GM23338 (cell line): Measurements from ENCODE around the gene SLC9A9. TPM values are rescaled to one million over a fixed set of nuclear protein-coding genes. Genes with fewer than 3 reads are reported as not detected.
A peak's percentile ranks its signal among the peaks of the same experiment; 100 is the strongest.

Experiments used
- ATAC-seq: fragments of 200-7000 bp; cut with Tn5 transposase; 3 replicates; pipeline ENCODE4 v1.9.1; 2020
- DNase-seq: peaks from one replicate; pipeline ENCODE4 v3.0.0-alpha.2; 2015; ENCODE audit warnings: low spot score
- H2AFZ ChIP-seq: fragments of 200-600 bp; sonication (generic); 2 replicates; pipeline ENCODE4 v1.8.0; 2016; ENCODE audit warnings: antibody characterized with exemption, mild to moderate bottlenecking, moderate library complexity
- H3F3A ChIP-seq: fragments of 200-600 bp; sonication (generic); replicated peaks from 2 replicates; pipeline ENCODE4 v1.8.0; 2017; ENCODE audit warnings: antibody characterized with exemption, mixed run types, low read depth
- H3K27ac ChIP-seq: fragments of 200-600 bp; sonication (generic); 2 replicates; pipeline ENCODE4 v1.6.1; 2016; ENCODE audit warnings: low read depth
- H3K27me3 ChIP-seq: fragments of 200-600 bp; sonication (generic); 2 replicates; pipeline ENCODE4 v1.8.0; 2016; ENCODE audit warnings: mild to moderate bottlenecking, mixed run types, moderate library complexity; ENCODE audit not compliant: insufficient read depth
- H3K36me3 ChIP-seq: fragments of 200-600 bp; sonication (generic); 2 replicates; pipeline ENCODE4 v1.8.0; 2016; ENCODE audit warnings: mild to moderate bottlenecking; ENCODE audit not compliant: insufficient read depth
- H3K4me1 ChIP-seq: fragments of 200-600 bp; sonication (generic); 2 replicates; pipeline ENCODE4 v1.8.0; 2016; ENCODE audit warnings: mild to moderate bottlenecking, moderate library complexity; ENCODE audit not compliant: insufficient read depth
- H3K4me2 ChIP-seq: fragments of 200-600 bp; sonication (generic); 2 replicates; pipeline ENCODE4 v1.7.1; 2017; ENCODE audit warnings: mixed run types
- H3K4me3 ChIP-seq: fragments of 200-600 bp; sonication (generic); 2 replicates; pipeline ENCODE4 v1.6.1; 2016; ENCODE audit warnings: mixed run types
- H3K79me2 ChIP-seq: fragments of 200-600 bp; sonication (generic); replicated peaks from 2 replicates; pipeline ENCODE4 v1.8.0; 2017; ENCODE audit warnings: mild to moderate bottlenecking; ENCODE audit not compliant: insufficient read depth
- H3K9me2 ChIP-seq: fragments of 200-600 bp; sonication (generic); 2 replicates; pipeline ENCODE4 v1.8.0; 2017; ENCODE audit not compliant: insufficient read depth
- H4K20me1 ChIP-seq: fragments of 200-600 bp; sonication (generic); replicated peaks from 2 replicates; pipeline ENCODE4 v1.8.0; 2017; ENCODE audit warnings: mild to moderate bottlenecking; ENCODE audit not compliant: insufficient read depth
- H3K27ac Mint-ChIP-seq: 2 replicates; pipeline ENCODE4 v1.8.0; 2020; ENCODE audit warnings: inconsistent platforms, mild to moderate bottlenecking, moderate library complexity, mixed read lengths
- H3K27me3 Mint-ChIP-seq: 3 replicates; pipeline ENCODE4 v1.8.0; 2022; ENCODE audit warnings: low read depth, mild to moderate bottlenecking, moderate library complexity, mixed read lengths, inconsistent platforms; ENCODE audit not compliant: insufficient read depth, poor library complexity
- H3K36me3 Mint-ChIP-seq: 3 replicates; pipeline ENCODE4 v1.8.0; 2021; ENCODE audit warnings: low read depth, mild to moderate bottlenecking, inconsistent platforms, moderate library complexity, mixed read lengths
- H3K4me1 Mint-ChIP-seq: 3 replicates; pipeline ENCODE4 v1.8.0; 2020; ENCODE audit warnings: mild to moderate bottlenecking, inconsistent platforms, mixed read lengths
- H3K4me3 Mint-ChIP-seq: 3 replicates; pipeline ENCODE4 v1.8.0; 2021; ENCODE audit warnings: moderate library complexity, mild to moderate bottlenecking, inconsistent platforms, mixed read lengths
- H3K9me3 Mint-ChIP-seq: 3 replicates; pipeline ENCODE4 v1.8.0; 2020; ENCODE audit warnings: moderate library complexity, mild to moderate bottlenecking, inconsistent platforms, mixed read lengths
- ETS1 ChIP-seq: IDR thresholded peaks from 2 replicates; pipeline ENCODE4 v1.6.1; 2016; ENCODE audit warnings: antibody characterized with exemption
- EZH2 ChIP-seq: fragments of 200-600 bp; sonication (generic); IDR thresholded peaks from one replicate; pipeline ENCODE4 v1.8.0; 2017; ENCODE audit warnings: antibody characterized with exemption, mild to moderate bottlenecking, low read depth; ENCODE audit not compliant: unreplicated experiment
- EZH2phosphoT487 ChIP-seq: fragments of 200-600 bp; sonication (generic); IDR thresholded peaks from one replicate; pipeline ENCODE4 v1.8.1; 2018; ENCODE audit warnings: antibody characterized with exemption; ENCODE audit not compliant: unreplicated experiment
- JUNB ChIP-seq: IDR thresholded peaks from one replicate; pipeline ENCODE4 v1.6.1; 2016; ENCODE audit warnings: antibody characterized with exemption; ENCODE audit not compliant: unreplicated experiment
- NANOG ChIP-seq: IDR thresholded peaks from 2 replicates; pipeline ENCODE4 v1.6.1; 2016; ENCODE audit warnings: antibody characterized with exemption, borderline replicate concordance
- POLR2AphosphoS5 ChIP-seq: IDR thresholded peaks from 2 replicates; pipeline ENCODE4 v1.6.1; 2016; ENCODE audit warnings: antibody characterized with exemption, low read depth
- STAT1 ChIP-seq: IDR thresholded peaks from one replicate; pipeline ENCODE4 v1.6.1; 2016; ENCODE audit warnings: antibody characterized with exemption; ENCODE audit not compliant: unreplicated experiment
- ZNF114 ChIP-seq: fragments of 250-450 bp; sonication (Bioruptor Pico); IDR thresholded peaks from 2 replicates; pipeline ENCODE4 v1.5.0; 2020; ENCODE audit warnings: mild to moderate bottlenecking, moderate library complexity
- polyA plus RNA-seq: library from polyadenylated mRNA; unstranded; fragments of >200 nt; fragmentation: Nextera tagmentation; extraction: Ambion mirVana; gene quantifications from 2 replicates; pipeline ENCODE4 v1.2.1, GENCODE V29; 2016
- total RNA-seq: library from RNA; depleted of rRNA; stranded (reverse); fragments of >200 nt; shearing (Covaris generic); gene quantifications from 2 replicates; pipeline ENCODE4 v1.2.3, GENCODE V29; 2014
- TF ChIP-seq, protein P1 (sequence below), 2 experiments: fragments of 200-600 bp in 1 of 2; sonication (generic) in 1 of 2; conservative IDR thresholded peaks; 2 replicates each; pipeline versions ENCODE4 v1.5.1 to v1.6.1; 2016 to 2017; ENCODE audit warnings: antibody characterized with exemption in 2 of 2, low read depth in 2 of 2, mild to moderate bottlenecking in 2 of 2, moderate library complexity in 1 of 2
- TF ChIP-seq, protein P2 (sequence below): IDR thresholded peaks from one replicate; pipeline ENCODE4 v1.6.1; 2018; ENCODE audit warnings: antibody characterized with exemption; ENCODE audit not compliant: unreplicated experiment

SLC9A9 gene
- total and polyA plus RNA-seq, 2 experiments from 2014 or later = 1.3 to 1.6 TPM

GRCh38 chr3:143671626-143672025 is 176.6 kb downstream of the SLC9A9 start:
- no peak overlapping the region for H3K4me2 ChIP-seq
- ATAC-seq = no peak
- no peaks in the 10 kb centered on the region for H3F3A ChIP-seq

DNA sequence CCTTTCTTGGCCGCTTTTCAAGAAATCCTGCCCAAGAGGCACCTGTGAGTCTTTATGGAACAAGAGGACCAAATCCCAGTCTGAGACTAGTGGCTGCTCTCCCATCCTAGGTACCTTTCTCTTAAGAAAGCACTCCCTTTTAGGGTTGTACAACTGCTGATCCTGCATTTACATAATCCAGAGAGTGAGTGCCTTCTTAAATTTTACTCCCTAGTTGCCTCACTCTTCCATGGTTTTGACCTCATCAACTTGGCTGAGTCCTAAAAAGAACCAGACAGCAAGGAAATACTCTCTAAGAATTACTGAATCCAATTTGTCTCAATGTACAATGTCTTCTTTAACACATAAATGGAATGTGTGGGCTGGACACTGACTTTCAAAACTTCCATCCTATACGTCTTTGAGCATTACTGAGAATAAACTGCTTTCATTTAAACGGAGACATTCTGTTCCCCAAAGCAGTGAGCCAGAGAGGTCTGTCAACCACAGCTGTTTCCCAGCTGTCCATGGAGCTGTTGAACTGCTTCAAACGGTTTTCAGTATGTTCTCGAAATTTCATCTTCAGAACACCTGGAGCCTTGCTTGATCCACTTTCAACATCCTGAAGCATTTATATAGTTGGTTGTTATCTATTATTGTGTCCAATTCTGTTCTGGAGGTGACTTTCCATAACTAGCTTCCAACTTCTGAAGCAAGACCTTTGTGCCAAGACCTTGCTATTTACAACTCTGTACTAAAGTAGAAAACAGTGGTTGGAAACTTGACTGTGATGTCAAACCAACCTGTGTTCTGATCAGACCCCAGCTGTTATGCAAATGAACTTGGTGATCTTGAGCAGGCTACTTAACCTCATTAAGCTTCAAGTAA is 179.1 kb downstream of the SLC9A9 start:
- no peaks in the 10 kb centered on the region for H3K9me2 ChIP-seq
- H3K4me2 ChIP-seq = no peak overlapping the region
- H3K27ac Mint-ChIP-seq = no peak overlapping the region
- H3F3A ChIP-seq = no peaks in the 10 kb centered on the region
- H3K36me3 ChIP-seq = no peaks in the 10 kb centered on the region
- H3K27me3 Mint-ChIP-seq = no peaks in the 10 kb centered on the region
- DNase-seq = no peak
- no peaks in the 10 kb centered on the region for H3K79me2 ChIP-seq
- no peaks in the 10 kb centered on the region for H4K20me1 ChIP-seq
- H3K27me3 ChIP-seq = no peaks in the 10 kb centered on the region
- H3K36me3 Mint-ChIP-seq = no peaks in the 10 kb centered on the region
- H3K4me3 Mint-ChIP-seq = no peak overlapping the region
- no peak overlapping the region for H2AFZ ChIP-seq
- peaks cover 7% of the 10 kb centered on the region; the same call in 2 of the 3 replicates for H3K9me3 Mint-ChIP-seq
- H3K4me3 ChIP-seq = no peak overlapping the region
- no peak for ATAC-seq
- no peaks in the 10 kb centered on the region for H3K4me1 ChIP-seq
- 0 out of 3 replicates have a peak, but pooled peaks cover 2% of the 10 kb centered on the region for H3K4me1 Mint-ChIP-seq
- H3K27ac ChIP-seq = no peak overlapping the region
- TF ChIP-seq, protein P1, sequence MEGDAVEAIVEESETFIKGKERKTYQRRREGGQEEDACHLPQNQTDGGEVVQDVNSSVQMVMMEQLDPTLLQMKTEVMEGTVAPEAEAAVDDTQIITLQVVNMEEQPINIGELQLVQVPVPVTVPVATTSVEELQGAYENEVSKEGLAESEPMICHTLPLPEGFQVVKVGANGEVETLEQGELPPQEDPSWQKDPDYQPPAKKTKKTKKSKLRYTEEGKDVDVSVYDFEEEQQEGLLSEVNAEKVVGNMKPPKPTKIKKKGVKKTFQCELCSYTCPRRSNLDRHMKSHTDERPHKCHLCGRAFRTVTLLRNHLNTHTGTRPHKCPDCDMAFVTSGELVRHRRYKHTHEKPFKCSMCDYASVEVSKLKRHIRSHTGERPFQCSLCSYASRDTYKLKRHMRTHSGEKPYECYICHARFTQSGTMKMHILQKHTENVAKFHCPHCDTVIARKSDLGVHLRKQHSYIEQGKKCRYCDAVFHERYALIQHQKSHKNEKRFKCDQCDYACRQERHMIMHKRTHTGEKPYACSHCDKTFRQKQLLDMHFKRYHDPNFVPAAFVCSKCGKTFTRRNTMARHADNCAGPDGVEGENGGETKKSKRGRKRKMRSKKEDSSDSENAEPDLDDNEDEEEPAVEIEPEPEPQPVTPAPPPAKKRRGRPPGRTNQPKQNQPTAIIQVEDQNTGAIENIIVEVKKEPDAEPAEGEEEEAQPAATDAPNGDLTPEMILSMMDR (conservative IDR thresholded peaks at IDR 0.05; ENCODE audit: low read depth in 2 of 2) = no peak
- no peak for TF ChIP-seq NANOG
- TF ChIP-seq JUNB = no peak
- TF ChIP-seq ZNF114 (CRISPR knock-in tag) = no peak

More at GRCh38 chr3:143671626-143672025, 176.6 kb downstream of the SLC9A9 start:
- no peaks in the 10 kb centered on the region for H3K79me2 ChIP-seq
- no peaks in the 10 kb centered on the region for H3K9me2 ChIP-seq
- TF ChIP-seq EZH2 (no peak), ETS1 (no peak), POLR2AphosphoS5 (no peak), STAT1 (no peak), EZH2phosphoT487 (no peak), ZNF114 (CRISPR knock-in tag) (no peak)
- TF ChIP-seq, protein P2, sequence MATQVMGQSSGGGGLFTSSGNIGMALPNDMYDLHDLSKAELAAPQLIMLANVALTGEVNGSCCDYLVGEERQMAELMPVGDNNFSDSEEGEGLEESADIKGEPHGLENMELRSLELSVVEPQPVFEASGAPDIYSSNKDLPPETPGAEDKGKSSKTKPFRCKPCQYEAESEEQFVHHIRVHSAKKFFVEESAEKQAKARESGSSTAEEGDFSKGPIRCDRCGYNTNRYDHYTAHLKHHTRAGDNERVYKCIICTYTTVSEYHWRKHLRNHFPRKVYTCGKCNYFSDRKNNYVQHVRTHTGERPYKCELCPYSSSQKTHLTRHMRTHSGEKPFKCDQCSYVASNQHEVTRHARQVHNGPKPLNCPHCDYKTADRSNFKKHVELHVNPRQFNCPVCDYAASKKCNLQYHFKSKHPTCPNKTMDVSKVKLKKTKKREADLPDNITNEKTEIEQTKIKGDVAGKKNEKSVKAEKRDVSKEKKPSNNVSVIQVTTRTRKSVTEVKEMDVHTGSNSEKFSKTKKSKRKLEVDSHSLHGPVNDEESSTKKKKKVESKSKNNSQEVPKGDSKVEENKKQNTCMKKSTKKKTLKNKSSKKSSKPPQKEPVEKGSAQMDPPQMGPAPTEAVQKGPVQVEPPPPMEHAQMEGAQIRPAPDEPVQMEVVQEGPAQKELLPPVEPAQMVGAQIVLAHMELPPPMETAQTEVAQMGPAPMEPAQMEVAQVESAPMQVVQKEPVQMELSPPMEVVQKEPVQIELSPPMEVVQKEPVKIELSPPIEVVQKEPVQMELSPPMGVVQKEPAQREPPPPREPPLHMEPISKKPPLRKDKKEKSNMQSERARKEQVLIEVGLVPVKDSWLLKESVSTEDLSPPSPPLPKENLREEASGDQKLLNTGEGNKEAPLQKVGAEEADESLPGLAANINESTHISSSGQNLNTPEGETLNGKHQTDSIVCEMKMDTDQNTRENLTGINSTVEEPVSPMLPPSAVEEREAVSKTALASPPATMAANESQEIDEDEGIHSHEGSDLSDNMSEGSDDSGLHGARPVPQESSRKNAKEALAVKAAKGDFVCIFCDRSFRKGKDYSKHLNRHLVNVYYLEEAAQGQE = no peak
- H3K27me3 ChIP-seq = no peaks in the 10 kb centered on the region
- H3K4me1 ChIP-seq = no peaks in the 10 kb centered on the region
- no peak for DNase-seq
- H3K4me3 ChIP-seq = no peak overlapping the region
- H3K27ac ChIP-seq = no peak overlapping the region
- no peaks in the 10 kb centered on the region for H4K20me1 ChIP-seq
- Mint-ChIP-seq H3K36me3 (no peaks in the 10 kb centered on the region), H3K27ac (no peak overlapping the region), H3K4me1 (0 out of 3 replicates have a peak, but pooled peaks cover 2% of the 10 kb centered on the region), H3K4me3 (no peak overlapping the region), H3K27me3 (no peaks in the 10 kb centered on the region), H3K9me3 (no peaks in the 10 kb centered on the region)
- H3K36me3 ChIP-seq = no peaks in the 10 kb centered on the region
- H2AFZ ChIP-seq = 0 out of 2 replicates have a peak overlapping the region, but pooled peaks have one; percentile 11
